IPS-15b (cell line): Measurements from ENCODE around the gene DNAJC1.

ENCODE experiments used
- H3K27me3 ChIP-seq: one replicate; pipeline ENCODE4 v1.6.1; 2013; ENCODE audit warnings: low read length; ENCODE audit not compliant: control insufficient read depth, insufficient read depth
- H3K36me3 ChIP-seq: one replicate; pipeline ENCODE4 v1.6.1; 2013; ENCODE audit warnings: low read length; ENCODE audit not compliant: control insufficient read depth, insufficient read depth
- H3K4me1 ChIP-seq: one replicate; pipeline ENCODE4 v1.6.1; 2013; ENCODE audit warnings: mild to moderate bottlenecking, low read length; ENCODE audit not compliant: control insufficient read depth, insufficient read depth
- H3K4me3 ChIP-seq: one replicate; pipeline ENCODE4 v1.5.1; 2013; ENCODE audit warnings: low read depth, low read length
- H3K9ac ChIP-seq: one replicate; pipeline ENCODE4 v1.6.1; 2013; ENCODE audit warnings: low read depth, mild to moderate bottlenecking, low read length
- H3K9me3 ChIP-seq: one replicate; pipeline ENCODE4 v1.6.1; 2013; ENCODE audit warnings: mild to moderate bottlenecking, low read length; ENCODE audit not compliant: control insufficient read depth, insufficient read depth

Gene DNAJC1

DNA sequence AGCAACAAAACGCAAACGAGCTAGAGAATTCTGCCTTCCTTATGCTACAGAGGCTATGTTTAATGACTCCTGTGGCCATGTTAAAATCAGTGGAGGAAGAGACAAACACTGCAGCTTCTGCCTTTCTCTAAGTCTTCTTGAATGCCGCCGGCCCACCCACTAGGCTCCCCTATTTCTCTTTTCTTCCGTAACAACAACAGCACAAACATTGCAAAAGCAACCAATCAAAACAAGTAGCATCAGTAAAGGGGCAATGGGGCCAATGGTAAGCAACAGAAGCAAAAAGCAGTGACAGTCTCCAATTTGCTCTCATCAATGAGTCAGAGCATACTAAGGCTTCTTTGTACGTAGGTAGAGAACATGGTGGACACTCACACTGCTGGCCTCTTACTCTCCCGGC is 26.8 kb downstream of the DNAJC1 start:
- no peak overlapping the region for H3K9ac ChIP-seq
- H3K36me3 ChIP-seq: no peaks in the 10 kb centered on the region
- peak overlapping the region; percentile 0 for H3K4me3 ChIP-seq
- H3K4me1 ChIP-seq: peaks cover 25% of the 10 kb centered on the region
- no peaks in the 10 kb centered on the region for H3K9me3 ChIP-seq
- no peaks in the 10 kb centered on the region for H3K27me3 ChIP-seq

DNA sequence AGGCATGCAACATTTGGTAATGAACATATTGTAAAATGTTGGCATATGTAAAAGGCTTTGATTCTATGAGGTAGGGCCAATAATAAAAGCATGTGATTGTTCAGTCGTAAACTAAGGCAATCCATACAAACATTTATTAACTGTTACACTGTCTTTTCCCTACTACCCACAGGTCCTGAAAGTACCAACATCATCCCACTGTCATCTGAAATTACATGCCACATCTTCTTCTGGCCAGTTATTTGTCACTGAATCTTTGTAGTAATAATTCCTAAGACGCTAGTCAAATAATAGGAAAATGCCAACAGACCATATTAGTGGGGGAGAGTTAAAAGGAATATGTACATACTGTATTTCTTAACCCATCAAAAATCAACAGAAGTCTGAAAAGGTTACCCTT is 27.2 kb downstream of the DNAJC1 start:
- no peak overlapping the region for H3K9ac ChIP-seq
- peaks cover 24% of the 10 kb centered on the region for H3K4me1 ChIP-seq
- H3K4me3 ChIP-seq: peak overlapping the region; percentile 3
- H3K27me3 ChIP-seq: no peaks in the 10 kb centered on the region
- H3K36me3 ChIP-seq: no peaks in the 10 kb centered on the region
- H3K9me3 ChIP-seq: no peaks in the 10 kb centered on the region

GRCh38 chr10:21975378-21975990 is 28.0 kb downstream of the DNAJC1 start:
- Histone ChIP-seq H3K36me3 (no peaks in the 10 kb centered on the region), H3K9me3 (no peaks in the 10 kb centered on the region), H3K4me1 (peaks cover 24% of the 10 kb centered on the region), H3K4me3 (no peak overlapping the region), H3K9ac (no peak overlapping the region), H3K27me3 (no peaks in the 10 kb centered on the region)

- Histone ChIP-seq H3K4me3 (no peak overlapping the region), H3K36me3 (no peaks in the 10 kb centered on the region), H3K27me3 (no peaks in the 10 kb centered on the region), H3K4me1 (peaks cover 14% of the 10 kb centered on the region), H3K9ac (no peak overlapping the region), H3K9me3 (no peaks in the 10 kb centered on the region)
Measured at GRCh38 chr10:21972584-21972983, 30.9 kb downstream of the DNAJC1 start.

- no peaks in the 10 kb centered on the region for H3K4me1 ChIP-seq
- no peaks in the 10 kb centered on the region for H3K9me3 ChIP-seq
- no peaks in the 10 kb centered on the region for H3K36me3 ChIP-seq
- H3K9ac ChIP-seq: no peak overlapping the region
- no peaks in the 10 kb centered on the region for H3K27me3 ChIP-seq
- H3K4me3 ChIP-seq: no peak overlapping the region
Measured at GRCh38 chr10:21969326-21970287, 33.9 kb downstream of the DNAJC1 start.

DNA sequence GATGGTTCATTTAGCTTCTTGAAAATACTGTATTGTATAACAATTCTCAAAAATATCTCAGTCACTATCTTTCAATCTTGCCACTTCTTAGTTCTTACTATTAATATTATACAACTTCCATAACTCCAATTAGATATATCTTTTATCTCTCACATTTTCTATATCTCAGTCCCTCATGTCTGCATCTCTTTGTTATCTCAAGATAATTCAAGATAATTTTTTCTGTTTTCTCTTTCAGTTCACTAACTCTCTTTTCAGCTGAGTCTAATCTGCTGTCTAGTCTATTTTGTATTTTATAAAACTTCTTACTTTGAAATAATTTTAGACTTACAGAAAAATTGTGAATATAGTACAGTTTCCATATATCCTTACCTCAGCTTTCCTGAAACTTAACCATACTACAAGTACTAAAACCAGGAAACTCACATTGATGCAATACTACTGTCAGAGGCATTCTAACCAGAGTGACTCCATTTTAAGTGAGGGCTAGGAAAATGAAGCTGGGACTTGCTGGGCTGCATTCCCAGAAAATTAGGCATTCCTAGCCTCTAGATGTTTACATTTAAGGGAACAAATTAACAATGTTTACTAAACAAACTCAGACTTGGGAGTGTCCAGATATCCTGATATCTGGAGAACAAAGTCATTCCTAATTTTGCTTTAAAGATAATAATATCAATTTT is 38.4 kb downstream of the DNAJC1 start:
- no peaks in the 10 kb centered on the region for H3K36me3 ChIP-seq
- H3K27me3 ChIP-seq: no peaks in the 10 kb centered on the region
- no peak overlapping the region for H3K9ac ChIP-seq
- H3K9me3 ChIP-seq: no peaks in the 10 kb centered on the region
- no peaks in the 10 kb centered on the region for H3K4me1 ChIP-seq
- H3K4me3 ChIP-seq: no peak overlapping the region

GRCh38 chr10:21962358-21962757 is 41.2 kb downstream of the DNAJC1 start:
- Histone ChIP-seq H3K36me3 (no peaks in the 10 kb centered on the region), H3K9me3 (no peaks in the 10 kb centered on the region), H3K9ac (no peak overlapping the region), H3K4me1 (no peaks in the 10 kb centered on the region), H3K4me3 (no peak overlapping the region), H3K27me3 (no peaks in the 10 kb centered on the region)

- Histone ChIP-seq H3K4me3 (no peak overlapping the region), H3K27me3 (no peaks in the 10 kb centered on the region), H3K36me3 (no peaks in the 10 kb centered on the region), H3K4me1 (no peaks in the 10 kb centered on the region), H3K9ac (no peak overlapping the region), H3K9me3 (no peaks in the 10 kb centered on the region)
Measured at GRCh38 chr10:21961847-21962246, 41.7 kb downstream of the DNAJC1 start.

DNA sequence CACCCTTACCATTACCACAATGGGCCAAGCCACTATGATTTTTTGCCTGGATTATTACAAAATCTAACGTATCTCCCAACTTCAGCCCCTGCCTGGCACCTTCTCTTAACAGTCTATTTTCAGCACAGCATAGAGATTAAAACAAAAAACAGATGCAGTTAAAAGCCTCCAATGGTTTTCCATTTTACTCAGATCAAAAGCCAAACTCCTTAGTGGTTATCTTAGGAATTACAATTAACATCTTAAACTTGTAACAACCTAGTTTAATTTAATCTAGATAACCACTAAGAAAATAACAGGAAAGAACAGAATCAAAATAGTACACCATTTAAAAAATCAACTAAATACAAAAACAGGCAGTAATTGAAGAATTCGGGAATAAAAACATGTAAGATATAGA is 43.5 kb downstream of the DNAJC1 start:
- Histone ChIP-seq H3K4me1 (no peaks in the 10 kb centered on the region), H3K9ac (no peak overlapping the region), H3K4me3 (no peak overlapping the region), H3K9me3 (no peaks in the 10 kb centered on the region), H3K27me3 (no peaks in the 10 kb centered on the region), H3K36me3 (no peaks in the 10 kb centered on the region)

DNA sequence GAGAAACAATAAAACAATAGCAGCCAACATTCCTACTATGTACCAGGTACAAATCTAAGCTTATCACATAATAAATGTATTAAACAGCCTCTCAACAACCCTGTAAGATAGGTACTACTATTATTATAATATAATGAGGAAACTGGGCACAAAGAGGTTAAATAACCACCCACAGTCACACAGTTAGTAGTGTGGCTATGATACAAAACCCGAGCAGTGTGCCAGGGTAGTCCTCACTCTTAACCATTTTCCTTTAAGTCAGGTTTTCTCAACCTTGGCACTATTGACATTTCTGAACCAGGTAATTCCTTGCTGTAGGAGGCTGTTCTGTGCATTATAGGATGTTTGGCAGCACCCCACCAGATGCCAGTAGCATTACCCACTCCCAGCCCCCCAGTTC is 48.8 kb downstream of the DNAJC1 start:
- H3K27me3 ChIP-seq: no peaks in the 10 kb centered on the region
- H3K4me1 ChIP-seq: peaks cover 2% of the 10 kb centered on the region
- H3K9ac ChIP-seq: no peak overlapping the region
- no peaks in the 10 kb centered on the region for H3K9me3 ChIP-seq
- no peak overlapping the region for H3K4me3 ChIP-seq
- no peaks in the 10 kb centered on the region for H3K36me3 ChIP-seq

DNA sequence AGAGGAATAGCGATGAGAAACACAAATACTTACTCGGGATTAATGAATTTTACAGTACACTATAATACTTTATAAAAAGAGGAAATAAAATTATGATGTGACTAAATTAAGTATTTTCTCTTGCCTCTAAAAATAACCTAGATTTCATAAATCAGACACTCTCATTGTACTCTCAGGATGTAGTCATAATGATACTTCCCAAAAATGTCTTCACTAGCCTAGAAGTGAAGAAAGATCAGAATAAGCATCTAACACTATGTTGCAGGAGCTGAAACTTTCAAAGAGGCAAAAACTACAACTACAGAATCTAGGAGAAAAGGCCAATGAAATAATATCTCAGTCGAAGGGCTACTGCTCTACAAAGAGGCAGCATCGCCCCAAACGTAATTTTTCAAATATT is 49.4 kb downstream of the DNAJC1 start:
- H3K27me3 ChIP-seq: no peaks in the 10 kb centered on the region
- H3K36me3 ChIP-seq: no peaks in the 10 kb centered on the region
- H3K9me3 ChIP-seq: no peaks in the 10 kb centered on the region
- no peak overlapping the region for H3K4me3 ChIP-seq
- peaks cover 2% of the 10 kb centered on the region for H3K4me1 ChIP-seq
- no peak overlapping the region for H3K9ac ChIP-seq
